H1 (cell line): ENCODE data around the gene CDC42SE2. TPM values are rescaled to one million over a fixed set of nuclear protein-coding genes. Genes with fewer than 3 reads are reported as not detected.

Experiments
- CTCF ChIA-PET: fragments of 300-600 bp; sonication (Branson Sonifier 250); formaldehyde crosslinking; loops from one replicate; lab custom pipeline; 2021; ENCODE audit not compliant: partially characterized antibody; lab: Charles Lee
- POLR2A ChIA-PET: fragments of 300-600 bp; sonication (Branson Sonifier 250); formaldehyde crosslinking; loops from one replicate; lab custom pipeline; 2021; ENCODE audit warnings: inconsistent platforms; ENCODE audit not compliant: partially characterized antibody; lab: Charles Lee
- DNase-seq, 2 experiments: peaks; one replicate each; pipeline versions ENCODE4 v3.0.0 to v3.0.0-alpha.2; 2010 to 2022; ENCODE audit warnings: low spot score in 2 of 2, low read depth in 1 of 2, mixed read lengths in 1 of 2
- FAIRE-seq: peaks from 2 replicates; lab custom pipeline; 2011; peaks lifted over from hg19 to GRCh38; lab: Jason Lieb, UNC
- H2AFZ ChIP-seq: 2 replicates; pipeline ENCODE4 v1.8.1; 2012; ENCODE audit warnings: low read length, inconsistent platforms
- H2AK5ac ChIP-seq: 2 replicates; pipeline ENCODE4 v1.6.1; 2013; ENCODE audit warnings: low read depth, low read length
- H2BK120ac ChIP-seq: replicated peaks from 2 replicates; pipeline ENCODE3; 2013; ENCODE audit warnings: low read depth, low read length, inconsistent platforms
- H2BK12ac ChIP-seq: 2 replicates; pipeline ENCODE4 v1.6.1; 2013; ENCODE audit warnings: low read depth, low read length
- H2BK15ac ChIP-seq: 2 replicates; pipeline ENCODE4 v1.6.1; 2013; ENCODE audit warnings: low read length
- H2BK20ac ChIP-seq: 2 replicates; pipeline ENCODE4 v1.6.1; 2013; ENCODE audit warnings: low read length
- H2BK5ac ChIP-seq: 2 replicates; pipeline ENCODE4 v1.6.1; 2013; ENCODE audit warnings: low read depth, low read length
- H3K14ac ChIP-seq: 2 replicates; pipeline ENCODE4 v1.6.1; 2013; ENCODE audit warnings: inconsistent platforms; ENCODE audit not compliant: insufficient read length
- H3K18ac ChIP-seq: 2 replicates; pipeline ENCODE4 v1.6.1; 2013; ENCODE audit warnings: low read length; ENCODE audit errors: extremely low read depth
- H3K23ac ChIP-seq: 2 replicates; pipeline ENCODE4 v1.6.1; 2013; ENCODE audit warnings: inconsistent platforms; ENCODE audit not compliant: insufficient read length
- H3K23me2 ChIP-seq: 2 replicates; pipeline ENCODE4 v1.6.1; 2013; ENCODE audit warnings: low read depth, low read length
- H3K27ac ChIP-seq: 2 replicates; pipeline ENCODE4 v1.6.1; 2011; ENCODE audit warnings: low read depth, low read length, inconsistent platforms
- H3K27me3 ChIP-seq, 4 experiments: replicated peaks in 1 of 4; 1 replicate in 1 of 4; 2 replicates in 3 of 4; pipeline versions ENCODE4 v1.6.1 to v1.8.1; 2011 to 2013; ENCODE audit warnings: low read length in 3 of 4, mild to moderate bottlenecking in 3 of 4, inconsistent platforms in 2 of 4, mixed read lengths in 2 of 4, moderate library complexity in 1 of 4; ENCODE audit not compliant: control insufficient read depth in 3 of 4, insufficient read depth in 3 of 4; ENCODE audit errors: extremely low read depth in 1 of 4
- H3K36me3 ChIP-seq, 4 experiments: 2 replicates each; pipeline versions ENCODE4 v1.6.1 to v1.8.1; 2011 to 2013; ENCODE audit warnings: mild to moderate bottlenecking in 4 of 4, low read length in 3 of 4, moderate library complexity in 2 of 4, control low read depth in 1 of 4, inconsistent platforms in 1 of 4; ENCODE audit not compliant: insufficient read depth in 4 of 4, control insufficient read depth in 2 of 4
- H3K4ac ChIP-seq: replicated peaks from 2 replicates; pipeline ENCODE3; 2013; ENCODE audit warnings: low read length, low read depth, mixed read lengths, inconsistent platforms; ENCODE audit not compliant: insufficient read length
- H3K4me1 ChIP-seq, 4 experiments: replicated peaks in 1 of 4; 1 replicate in 1 of 4; 2 replicates in 3 of 4; pipeline versions ENCODE4 v1.6.1 to v1.8.1; 2011 to 2013; ENCODE audit warnings: low read length in 3 of 4, inconsistent platforms in 2 of 4, mixed read lengths in 1 of 4; ENCODE audit not compliant: insufficient read depth in 4 of 4, control insufficient read depth in 3 of 4
- H3K4me2 ChIP-seq, 2 experiments: 2 replicates each; pipeline versions ENCODE4 v1.6.1 to v1.8.1; 2011 to 2013; ENCODE audit warnings: low read depth in 2 of 2, low read length in 2 of 2, control low read depth in 1 of 2, inconsistent platforms in 1 of 2, mild to moderate bottlenecking in 1 of 2; ENCODE audit not compliant: insufficient read depth in 1 of 2
- H3K4me3 ChIP-seq, 4 experiments: fragments of 200-600, 300-600 bp in 1 of 4; sonication (generic), shearing (Covaris generic), sonication (Bioruptor Twin) in 1 of 4; 2 replicates each; pipeline versions ENCODE4 v1.5.1 to v1.8.1; 2011 to 2016; ENCODE audit warnings: low read length in 4 of 4, low read depth in 3 of 4, control low read depth in 2 of 4, inconsistent platforms in 2 of 4, mild to moderate bottlenecking in 2 of 4, mixed read lengths in 1 of 4, moderate library complexity in 1 of 4; ENCODE audit not compliant: insufficient read depth in 2 of 4; ENCODE audit errors: extremely low read depth in 1 of 4
- H3K56ac ChIP-seq: replicated peaks from 2 replicates; pipeline ENCODE3; 2013; ENCODE audit warnings: low read depth, mild to moderate bottlenecking, mixed read lengths, low read length, inconsistent platforms; ENCODE audit not compliant: insufficient read length
- H3K79me1 ChIP-seq: 2 replicates; pipeline ENCODE4 v1.6.1; 2013; ENCODE audit warnings: low read depth, low read length, control low read depth
- H3K79me2 ChIP-seq, 2 experiments: 2 replicates each; pipeline versions ENCODE4 v1.6.1 to v1.8.1; 2012 to 2013; ENCODE audit warnings: low read length in 2 of 2, mild to moderate bottlenecking in 2 of 2, inconsistent platforms in 1 of 2; ENCODE audit not compliant: insufficient read depth in 2 of 2, control insufficient read depth in 1 of 2
- H3K9ac ChIP-seq, 4 experiments: replicated peaks in 1 of 4; 1 replicate in 1 of 4; 2 replicates in 3 of 4; pipeline versions ENCODE4 v1.6.1 to v1.8.1; 2011 to 2013; ENCODE audit warnings: low read depth in 3 of 4, low read length in 3 of 4, control low read depth in 2 of 4, mild to moderate bottlenecking in 2 of 4, moderate library complexity in 2 of 4, inconsistent platforms in 1 of 4; ENCODE audit errors: extremely low read depth in 1 of 4
- H3K9me3 ChIP-seq, 2 experiments: 2 replicates each; pipeline versions ENCODE4 v1.6.1 to v1.8.1; 2012 to 2013; ENCODE audit warnings: mild to moderate bottlenecking in 2 of 2, moderate library complexity in 2 of 2, control low read depth in 1 of 2, inconsistent platforms in 1 of 2, low read depth in 1 of 2, low read length in 1 of 2, mixed read lengths in 1 of 2; ENCODE audit not compliant: insufficient read depth in 2 of 2
- H4K20me1 ChIP-seq, 2 experiments: replicated peaks in 1 of 2; 2 replicates each; pipeline versions ENCODE3 to v1.8.1; 2011 to 2013; ENCODE audit warnings: inconsistent platforms in 2 of 2, low read length in 2 of 2, mild to moderate bottlenecking in 1 of 2; ENCODE audit not compliant: insufficient read depth in 2 of 2, control insufficient read depth in 1 of 2
- H4K5ac ChIP-seq: 2 replicates; pipeline ENCODE4 v1.6.1; 2013; ENCODE audit warnings: low read length, low read depth, mixed read lengths, inconsistent platforms; ENCODE audit not compliant: insufficient read length
- H4K8ac ChIP-seq: 2 replicates; pipeline ENCODE4 v1.8.0; 2013; ENCODE audit warnings: mild to moderate bottlenecking, moderate library complexity, low read length, inconsistent platforms; ENCODE audit not compliant: insufficient read depth; ENCODE audit errors: extremely low read depth
- H4K91ac ChIP-seq: replicated peaks from 2 replicates; pipeline ENCODE3; 2013; ENCODE audit warnings: low read length, mixed read lengths, inconsistent platforms; ENCODE audit not compliant: insufficient read length
- NANOG ChIP-seq: IDR thresholded peaks from 2 replicates; pipeline ENCODE4 v1.6.1; 2011; ENCODE audit warnings: low read length, low read depth, mild to moderate bottlenecking, inconsistent platforms; ENCODE audit not compliant: insufficient read depth, poor library complexity, severe bottlenecking
- POLR2A ChIP-seq, 2 experiments: IDR thresholded peaks; 1 replicate in 1 of 2; 2 replicates in 1 of 2; pipeline ENCODE4 v1.6.1; 2011; ENCODE audit warnings: low read depth in 2 of 2, low read length in 2 of 2, mild to moderate bottlenecking in 2 of 2; ENCODE audit errors: control extremely low read depth in 1 of 2
- RAD21 ChIP-seq, 2 experiments: IDR thresholded peaks in 1 of 2; conservative IDR thresholded peaks in 1 of 2; 2 replicates each; pipeline ENCODE4 v1.6.1; 2011; ENCODE audit warnings: low read depth in 2 of 2, low read length in 2 of 2, improper control_type of control experiment in 1 of 2, inconsistent platforms in 1 of 2, mild to moderate bottlenecking in 1 of 2, moderate library complexity in 1 of 2
- WGBS, 2 experiments: shearing (Covaris generic) in 1 of 2; methylation state at CpG; one replicate each; pipeline versions ENCODE4 v1.1.6 to v1.1.7; 2013 to 2015; ENCODE audit warnings: low lambda C conversion rate in 2 of 2, mixed read lengths in 2 of 2, inconsistent platforms in 1 of 2, low coverage in 1 of 2, missing lambda C conversion rate in 1 of 2; ENCODE audit not compliant: insufficient replicate concordance in 2 of 2, insufficient coverage in 1 of 2, insufficient read length in 1 of 2; ENCODE audit errors: extremely low coverage in 1 of 2, missing lambda C conversion rate in 1 of 2; 5-methylcytosine and 5-hydroxymethylcytosine counted together
- polyA plus RNA-seq, 7 experiments: library from polyadenylated mRNA; depleted of rRNA in 3 of 7; stranded (reverse) in 5 of 7; unstranded in 2 of 7; fragments of >200 nt in 5 of 7; fragments of 200-250 nt in 2 of 7; gene quantifications; 1 replicate in 5 of 7; 2 replicates in 1 of 7; 4 replicates in 1 of 7; pipeline versions ENCODE4 v1.2.1 to v1.2.3, GENCODE V29; 2011 to 2013; ENCODE audit warnings: missing spikeins in 2 of 7, mixed read lengths in 2 of 7
- total RNA-seq: library from RNA; stranded (reverse); fragmentation: NEBNext Ultra II Directional; extraction: Animal tissue kit (Norgen Biotek cat#: 25700); gene quantifications from 2 replicates; pipeline ENCODE4 v1.2.1, GENCODE V29; 2021

The CDC42SE2 gene
- total and polyA plus RNA-seq, 2 of the 8 experiments (the other 6 are each of a cell fraction or from before 2014, with no cell fraction given), result 16.7 to 30.8 TPM

- H3K27me3 ChIP-seq, result no peaks in the 10 kb centered on the region; a peak in 1 of 7 replicates
- TF ChIP-seq NANOG (no peak), POLR2A (IDR thresholded peaks at IDR 0.05; ENCODE audit: control extremely low read depth in 1 of 2, low read depth in 2 of 2, low read length in 2 of 2) (no peak), RAD21 (IDR thresholded peaks at IDR 0.05 in 1 of 2, conservative IDR thresholded peaks at IDR 0.05 in 1 of 2; ENCODE audit: low read depth in 2 of 2, low read length in 2 of 2) (no peak)
- CTCF ChIA-PET, result interaction anchor here (0.6 kb wide), 1 partner anchor 26 kb away, joined by 4 read pairs; no protein-coding TSS in a partner anchor
Observed at GRCh38 chr5:131226899-131227298, 37.0 kb upstream of the CDC42SE2 start.

More at GRCh38 chr5:131226899-131227298, 37.0 kb upstream of the CDC42SE2 start:
- DNase-seq, result no peak
- Histone ChIP-seq H4K91ac (no peak overlapping the region), H3K79me2 (no peaks in the 10 kb centered on the region), H3K23ac (no peak overlapping the region), H3K56ac (no peak overlapping the region), H3K9me3 (no peaks in the 10 kb centered on the region), H2BK120ac (no peak overlapping the region), H3K4ac (no peak overlapping the region), H2AK5ac (no peak overlapping the region), H2BK15ac (no peak overlapping the region), H2AFZ (no peak overlapping the region), H3K14ac (no peak overlapping the region), H2BK20ac (no peak overlapping the region), H4K20me1 (no peaks in the 10 kb centered on the region), H2BK12ac (no peak overlapping the region), H3K4me3 (no peak overlapping the region), H3K18ac (no peak overlapping the region), H4K8ac (no peak overlapping the region), H3K36me3 (no peaks in the 10 kb centered on the region), H3K4me2 (no peak overlapping the region), H3K9ac (no peak overlapping the region), H2BK5ac (no peak overlapping the region), H3K23me2 (no peaks in the 10 kb centered on the region), H4K5ac (no peak overlapping the region), H3K27ac (no peak overlapping the region), H3K79me1 (no peaks in the 10 kb centered on the region), H3K4me1 (peaks cover 0 to 2% (median 0%) of the 10 kb centered on the region in 4 experiments; a peak in 1 of 7 replicates)
- FAIRE-seq, result no peak
- POLR2A ChIA-PET, result interaction anchor here (0.6 kb wide), 1 partner anchor 15 kb away, joined by 3 read pairs; no protein-coding TSS in a partner anchor
- 88% methylated on average over 2 of the region's 2 CpGs; no CpG with 5 or more reads in 1 of the 2 experiments for WGBS, 2 experiments
